Measurements from ENCODE around the gene CCDC106. TPM values are rescaled to one million over a fixed set of nuclear protein-coding genes. Genes with fewer than 3 reads are reported as not detected.

CCDC106 gene
- total and polyA plus RNA-seq, 2 of the 4 experiments (the other 2 are of a cell fraction): 2.3 to 13.6 TPM

- Histone ChIP-seq H3K9me3 (ENCODE audit: control insufficient read depth, insufficient read depth, low read length) (no peaks in the 10 kb centered on the region), H3K4ac (ENCODE audit: low read depth, low read length) (no peak overlapping the region), H4K5ac (ENCODE audit: low read depth, low read length) (no peak overlapping the region), H3K9me1 (ENCODE audit: insufficient read depth, low read length) (no peaks in the 10 kb centered on the region), H3K27me3 (ENCODE audit: control insufficient read depth, insufficient read depth, low read length) (no peaks in the 10 kb centered on the region), H4K91ac (ENCODE audit: insufficient read depth, low read depth, low read length) (no peak overlapping the region), H2BK120ac (ENCODE audit: low read depth, low read length) (no peak overlapping the region), H3K56ac (ENCODE audit: extremely low read depth, insufficient read depth, low read length) (no peak overlapping the region), H2BK20ac (ENCODE audit: low read depth, low read length) (no peak overlapping the region), H3K4me3 (ENCODE audit: insufficient read depth, low read depth, low read length) (no peak overlapping the region), H3K36me3 (ENCODE audit: control insufficient read depth, insufficient read depth, low read length) (peaks cover 58% of the 10 kb centered on the region), H3K79me1 (ENCODE audit: low read depth in 1 of 2, low read length in 2 of 2) (no peaks in the 10 kb centered on the region; a peak in 1 of 4 replicates), H3K4me2 (ENCODE audit: low read depth, low read length) (no peak overlapping the region), H3K4me1 (ENCODE audit: control insufficient read depth, insufficient read depth, low read length) (no peaks in the 10 kb centered on the region), H3K9ac (ENCODE audit: low read depth, low read length) (no peak overlapping the region), H2AK9ac (replicated peaks; ENCODE audit: low read depth, low read length, poor library complexity) (no peak overlapping the region), H3K18ac (ENCODE audit: low read depth, low read length) (no peak overlapping the region), H3K14ac (replicated peaks; ENCODE audit: low read depth, low read length) (no peak overlapping the region), H3K23ac (ENCODE audit: low read depth, low read length) (no peak overlapping the region), H2BK5ac (ENCODE audit: low read depth, low read length, poor library complexity, severe bottlenecking) (no peak overlapping the region), H2BK15ac (ENCODE audit: low read depth, low read length) (no peak overlapping the region), H3K27ac (ENCODE audit: insufficient read depth, low read length) (no peak overlapping the region), H2AK5ac (ENCODE audit: low read depth, low read length) (no peak overlapping the region), H2AFZ (replicated peaks; ENCODE audit: low read length, poor library complexity) (no peak overlapping the region), H4K20me1 (ENCODE audit: insufficient read depth, low read length) (no peaks in the 10 kb centered on the region; the same call in 1 of the 2 replicates), H4K8ac (ENCODE audit: low read depth in 2 of 2, low read length in 2 of 2) (no peak overlapping the region)
- no peak for ATAC-seq (ENCODE audit: low read depth)
- intact Hi-C loops (cut with micrococcal nuclease) (no loop called here), in situ Hi-C loops (cut with MboI; ENCODE audit: low sequenced_read_pairs) (loop anchor here (25.0 kb wide), 1 partner anchor 443 kb away; the partner anchor contains the start of gene ZNF444), dilution Hi-C loops (cut with HindIII; ENCODE audit: low sequenced_read_pairs, unreplicated experiment) (no loop called here)
- WGBS, 2 experiments (ENCODE audit: extremely low coverage in 2 of 2, insufficient read length in 1 of 2): 94% methylated on average over 9 of the region's 15 CpGs; no CpG with 5 or more reads in 1 of the 2 experiments
- ChIA-PET POLR2A (ENCODE audit: unreplicated experiment) (no interaction called here), CTCF (no interaction called here)
- no TSS peak for BruUV-seq (replicated peaks)
- DNase-seq: no peak
- TF ChIP-seq CEBPB (IDR thresholded peaks at IDR 0.05; ENCODE audit: low read depth, low read length) (no peak), FOS (IDR thresholded peaks at IDR 0.05; ENCODE audit: low read depth, low read length) (no peak), RCOR1 (IDR thresholded peaks at IDR 0.05; ENCODE audit: insufficient replicate concordance, low read length) (no peak)
Observed at GRCh38 chr19:55694241-55694655, 46.2 kb downstream of the CCDC106 start.

Measured in IMR-90 (cell line).